ENCODE measurements around the gene PHKG2. TPM values are rescaled to one million over a fixed set of nuclear protein-coding genes. Genes with fewer than 3 reads are reported as not detected.
A peak's percentile ranks its signal among the peaks of the same experiment; 100 is the strongest.

Gene PHKG2
- total and polyA plus RNA-seq, 8 donors: 18.2 to 104 (median 32.4) TPM

GRCh38 chr16:30710971-30711370, 37.3 kb upstream of the PHKG2 start:
- Histone ChIP-seq H3K27me3 (no peaks in the 10 kb centered on the region), H3K4me3 (no peak overlapping the region), H3K36me3 (peaks cover 98 to 100% (median 100%) of the 10 kb centered on the region in 4 donors), H3K9me3 (no peaks in the 10 kb centered on the region), H3K4me1 (peaks cover 0 to 20% (median 2%) of the 10 kb centered on the region in 4 donors), H3K27ac (no peak overlapping the region)
- WGBS, 5 donors: 95 to 100% (median 98%) methylated on average over 4 of the region's 4 CpGs
- intact Hi-C loops (cut with DNase I; ENCODE audit: low total_unique reads): no loop called here
- no peak for DNase-seq
- TF ChIP-seq EP300 (IDR thresholded peaks at IDR 0.05) (no peak), POLR2AphosphoS5 (IDR thresholded peaks at IDR 0.05) (no peak), CTCF (IDR thresholded peaks at IDR 0.05) (no peak), POLR2A (IDR thresholded peaks at IDR 0.05) (no peak)

DNA sequence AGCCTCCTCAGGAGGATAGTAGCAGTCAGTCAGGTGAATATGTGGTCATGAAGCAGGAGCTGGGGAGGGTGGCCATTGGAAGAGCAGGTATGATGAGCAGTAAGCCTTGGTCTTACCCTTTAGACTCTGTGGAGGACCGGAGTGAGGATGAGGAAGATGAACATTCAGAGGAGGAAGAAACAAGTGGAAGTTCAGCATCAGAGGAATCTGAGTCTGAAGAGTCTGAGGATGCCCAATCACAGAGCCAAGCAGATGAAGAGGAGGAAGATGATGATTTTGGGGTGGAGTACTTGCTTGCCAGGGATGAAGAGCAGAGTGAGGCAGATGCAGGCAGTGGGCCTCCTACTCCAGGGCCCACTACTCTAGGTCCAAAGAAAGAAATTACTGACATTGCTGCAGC, 36.5 kb upstream of the PHKG2 start:
- Histone ChIP-seq H3K4me1 (peaks cover 0 to 28% (median 2%) of the 10 kb centered on the region in 4 donors), H3K27me3 (no peaks in the 10 kb centered on the region), H3K4me3 (no peak overlapping the region), H3K9me3 (no peaks in the 10 kb centered on the region), H3K36me3 (peaks cover 100% of the 10 kb centered on the region in 4 donors), H3K27ac (no peak overlapping the region)
- 94 to 100% (median 94%) methylated on average over 1 of the region's 1 CpG for WGBS, 5 donors
- TF ChIP-seq CTCF (IDR thresholded peaks at IDR 0.05) (no peak), EP300 (IDR thresholded peaks at IDR 0.05) (no peak), POLR2AphosphoS5 (IDR thresholded peaks at IDR 0.05) (no peak)
- no peak for DNase-seq
- intact Hi-C loops (cut with DNase I; ENCODE audit: low total_unique reads): no loop called here

DNA sequence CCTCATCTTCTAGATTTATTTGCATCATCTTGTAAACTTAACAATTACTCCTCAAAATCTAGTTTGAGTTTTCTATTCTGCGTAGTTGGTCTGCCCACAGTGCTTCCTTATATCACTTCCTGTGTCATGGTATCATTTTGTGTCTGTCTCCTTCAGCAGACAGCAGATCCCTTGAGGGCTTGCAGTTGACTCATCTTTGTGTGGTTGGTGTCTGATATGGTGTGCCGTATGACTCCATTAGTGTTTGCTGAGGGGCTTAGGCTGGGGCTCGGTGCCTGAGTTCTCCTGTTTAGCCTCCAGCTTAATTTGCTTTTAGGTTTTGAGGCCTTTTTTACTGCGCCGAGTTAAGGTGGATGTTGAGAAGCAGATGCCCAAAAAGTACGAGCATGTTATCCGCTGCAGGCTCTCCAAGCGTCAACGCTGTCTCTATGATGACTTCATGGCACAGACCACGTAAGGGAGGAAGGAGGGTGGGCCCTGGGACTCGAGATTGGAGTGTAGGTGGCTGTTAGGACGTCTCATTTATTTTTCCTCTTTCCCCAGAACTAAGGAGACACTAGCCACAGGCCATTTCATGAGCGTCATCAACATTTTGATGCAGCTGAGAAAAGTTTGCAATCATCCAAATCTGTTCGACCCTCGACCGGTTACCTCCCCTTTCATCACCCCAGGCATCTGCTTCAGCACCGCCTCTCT, 32.3 kb upstream of the PHKG2 start:
- Histone ChIP-seq H3K27ac (peak overlapping the region in 3 of 5 donors; percentile 15 to 64 (median 40)), H3K36me3 (peaks cover 100% of the 10 kb centered on the region in 4 donors)
- DNase-seq: no peak

GRCh38 chr16:30720086-30720485, 28.1 kb upstream of the PHKG2 start:
- Histone ChIP-seq H3K36me3 (peaks cover 100% of the 10 kb centered on the region in 4 donors), H3K4me1 (peaks cover 0 to 23% (median 0%) of the 10 kb centered on the region in 4 donors), H3K27me3 (no peaks in the 10 kb centered on the region), H3K4me3 (no peak overlapping the region), H3K9me3 (no peaks in the 10 kb centered on the region), H3K27ac (no peak overlapping the region)
- WGBS, 5 donors: 84 to 92% (median 88%) methylated on average over 11 of the region's 11 CpGs
- TF ChIP-seq POLR2AphosphoS5 (IDR thresholded peaks at IDR 0.05) (no peak), EP300 (IDR thresholded peaks at IDR 0.05) (no peak), CTCF (IDR thresholded peaks at IDR 0.05) (no peak), POLR2A (IDR thresholded peaks at IDR 0.05) (no peak)
- no peak for DNase-seq
- intact Hi-C loops (cut with DNase I; ENCODE audit: low total_unique reads): no loop called here

More for the DNA sequence above, 32.3 kb upstream of the PHKG2 start:
- Histone ChIP-seq H3K4me1 (peaks cover 0 to 31% (median 2%) of the 10 kb centered on the region in 4 donors), H3K27me3 (no peaks in the 10 kb centered on the region), H3K4me3 (no peak overlapping the region), H3K9me3 (no peaks in the 10 kb centered on the region)
- TF ChIP-seq POLR2AphosphoS5 (IDR thresholded peaks at IDR 0.05) (no peak), EP300 (IDR thresholded peaks at IDR 0.05) (no peak), POLR2A (IDR thresholded peaks at IDR 0.05) (no peak), CTCF (IDR thresholded peaks at IDR 0.05) (no peak)
- intact Hi-C loops (cut with DNase I; ENCODE audit: low total_unique reads): no loop called here
- 79 to 86% (median 85%) methylated on average over 17 of the region's 17 CpGs for WGBS, 5 donors
